NCI-H187 treated with DMSO at 0.1 percent for 48 hours (cell line): ENCODE data around the gene ZDHHC14.
A peak's percentile ranks its signal among the peaks of the same experiment; 100 is the strongest.

ENCODE experiments used
- DNase-seq: peaks from one replicate; lab custom pipeline; 2025; lab: John Stamatoyannopoulos, UW

Gene ZDHHC14

GRCh38 chr6:157518397-157519250, 137.6 kb downstream of the ZDHHC14 start:
- no peak for DNase-seq

- no peak for DNase-seq
Observed at GRCh38 chr6:157519255-157520116, 138.5 kb downstream of the ZDHHC14 start.

- no peak for DNase-seq
Observed at GRCh38 chr6:157520117-157520406, 139.1 kb downstream of the ZDHHC14 start.

- DNase-seq: no peak
Observed at GRCh38 chr6:157520596-157521361, 139.8 kb downstream of the ZDHHC14 start.

- DNase-seq: no peak
Observed at GRCh38 chr6:157521362-157522335, 140.7 kb downstream of the ZDHHC14 start.

- no peak for DNase-seq
Observed at GRCh38 chr6:157522472-157522871, 141.5 kb downstream of the ZDHHC14 start.

GRCh38 chr6:157524735-157525134, 143.7 kb downstream of the ZDHHC14 start:
- no peak for DNase-seq

- no peak for DNase-seq
Observed at GRCh38 chr6:157525292-157525889, 144.4 kb downstream of the ZDHHC14 start.

- DNase-seq: no peak
Observed at GRCh38 chr6:157525918-157526425, 145.0 kb downstream of the ZDHHC14 start.

GRCh38 chr6:157527471-157527907, 146.5 kb downstream of the ZDHHC14 start:
- no peak for DNase-seq

- DNase-seq: peak; percentile 58
Observed at GRCh38 chr6:157528931-157529653, 148.1 kb downstream of the ZDHHC14 start.

GRCh38 chr6:157529654-157530039, 148.7 kb downstream of the ZDHHC14 start:
- DNase-seq: no peak

- DNase-seq: no peak
Observed at GRCh38 chr6:157530126-157530525, 149.1 kb downstream of the ZDHHC14 start.

GRCh38 chr6:157530724-157531168, 149.8 kb downstream of the ZDHHC14 start:
- no peak for DNase-seq

GRCh38 chr6:157531169-157531985, 150.4 kb downstream of the ZDHHC14 start:
- DNase-seq: no peak

GRCh38 chr6:157531986-157532365, 151.0 kb downstream of the ZDHHC14 start:
- no peak for DNase-seq

GRCh38 chr6:157533048-157533871, 152.3 kb downstream of the ZDHHC14 start:
- no peak for DNase-seq
